Activated CD8-positive, alpha-beta memory T cell treated with anti-CD3 and anti-CD28 coated beads for 48 hours (primary cell): ENCODE data around the gene CD38.
"Not testable (repeated sequence)": the region's sequence is repeated elsewhere in the genome, so short reads cannot be mapped to it uniquely, and the experiment has no call there.

ENCODE experiments used
- DNase-seq, 3 experiments: peaks; one replicate each; pipeline ENCODE4 v3.0.0-alpha.2; 2020; ENCODE audit warnings: low read depth in 2 of 3, low spot score in 2 of 3

CD38 gene

GRCh38 chr4:15758294-15758693 is 19.8 kb upstream of the CD38 start:
- DNase-seq = no peak

- DNase-seq = not testable (repeated sequence)
Measured at GRCh38 chr4:15762460-15762859, 15.7 kb upstream of the CD38 start.

GRCh38 chr4:15765391-15765790 is 12.7 kb upstream of the CD38 start:
- no peak for DNase-seq

- no peak for DNase-seq
Measured at GRCh38 chr4:15765910-15766697, 12.0 kb upstream of the CD38 start.

- no peak for DNase-seq
Measured at GRCh38 chr4:15766821-15767220, 11.3 kb upstream of the CD38 start.

- no peak for DNase-seq
Measured at GRCh38 chr4:15769202-15769601, 8.9 kb upstream of the CD38 start.

GRCh38 chr4:15771216-15772058 is 6.7 kb upstream of the CD38 start:
- no peak for DNase-seq

GRCh38 chr4:15774020-15774420 is 4.1 kb upstream of the CD38 start:
- DNase-seq = no peak

- DNase-seq = no peak
Measured at GRCh38 chr4:15776871-15777648, 1.1 kb upstream of the CD38 start.

GRCh38 chr4:15777697-15778288 is 335 bp upstream of the CD38 start:
- no peak for DNase-seq

GRCh38 chr4:15779306-15779705 is 1.2 kb downstream of the CD38 start:
- no peak for DNase-seq

- no peak for DNase-seq
Measured at GRCh38 chr4:15779809-15780208, 1.7 kb downstream of the CD38 start.

GRCh38 chr4:15781427-15782095 is 3.4 kb downstream of the CD38 start:
- no peak for DNase-seq

GRCh38 chr4:15783676-15784075 is 5.5 kb downstream of the CD38 start:
- no peak for DNase-seq

- no peak for DNase-seq
Measured at GRCh38 chr4:15784959-15785634, 7.0 kb downstream of the CD38 start.

- no peak for DNase-seq
Measured at GRCh38 chr4:15786743-15787142, 8.6 kb downstream of the CD38 start.

GRCh38 chr4:15792974-15793373 is 14.8 kb downstream of the CD38 start:
- DNase-seq = no peak

GRCh38 chr4:15793506-15794363 is 15.6 kb downstream of the CD38 start:
- DNase-seq = no peak

- DNase-seq = no peak
Measured at GRCh38 chr4:15794426-15794825, 16.3 kb downstream of the CD38 start.
